BLaER1 treated with 17β-estradiol and CSF1 and Interleukin-3, amounts not matched to agents 10 nM and 100 nM (cell line): Measurements from ENCODE around the gene PRR22.
A peak's percentile ranks its signal among the peaks of the same experiment; 100 is the strongest.

Experiments
- H3K27ac ChIP-seq, 11 experiments: shearing (Covaris generic); formaldehyde crosslinking; 2 replicates each; pipeline ENCODE4 v1.8.1; 2022
- H3K27me3 ChIP-seq, 11 experiments: shearing (Covaris generic); formaldehyde crosslinking; 2 replicates each; pipeline ENCODE4 v1.8.1; 2022
- H3K36me3 ChIP-seq, 11 experiments: shearing (Covaris generic); formaldehyde crosslinking; 2 replicates each; pipeline ENCODE4 v1.8.1; 2022
- H3K4me1 ChIP-seq, 10 experiments: shearing (Covaris generic); formaldehyde crosslinking; 2 replicates each; pipeline ENCODE4 v1.8.1; 2022
- H3K4me2 ChIP-seq, 11 experiments: shearing (Covaris generic); formaldehyde crosslinking; 2 replicates each; pipeline ENCODE4 v1.8.1; 2022
- H3K4me3 ChIP-seq, 10 experiments: shearing (Covaris generic); formaldehyde crosslinking; 2 replicates each; pipeline ENCODE4 v1.8.1; 2022
- H3K9ac ChIP-seq, 11 experiments: shearing (Covaris generic); formaldehyde crosslinking; 2 replicates each; pipeline ENCODE4 v1.8.1; 2022
- H3K9me3 ChIP-seq, 11 experiments: shearing (Covaris generic); formaldehyde crosslinking; replicated peaks in 1 of 11; 2 replicates each; pipeline ENCODE4 v1.8.1; 2022
- H4K20me1 ChIP-seq, 11 experiments: shearing (Covaris generic); formaldehyde crosslinking; 2 replicates each; pipeline ENCODE4 v1.8.1; 2022
- Cebpa-rat ChIP-seq, 11 experiments: shearing (Covaris generic); IDR thresholded peaks; 2 replicates each; pipeline ENCODE4 v1.8.1; 2022

PRR22 gene

DNA sequence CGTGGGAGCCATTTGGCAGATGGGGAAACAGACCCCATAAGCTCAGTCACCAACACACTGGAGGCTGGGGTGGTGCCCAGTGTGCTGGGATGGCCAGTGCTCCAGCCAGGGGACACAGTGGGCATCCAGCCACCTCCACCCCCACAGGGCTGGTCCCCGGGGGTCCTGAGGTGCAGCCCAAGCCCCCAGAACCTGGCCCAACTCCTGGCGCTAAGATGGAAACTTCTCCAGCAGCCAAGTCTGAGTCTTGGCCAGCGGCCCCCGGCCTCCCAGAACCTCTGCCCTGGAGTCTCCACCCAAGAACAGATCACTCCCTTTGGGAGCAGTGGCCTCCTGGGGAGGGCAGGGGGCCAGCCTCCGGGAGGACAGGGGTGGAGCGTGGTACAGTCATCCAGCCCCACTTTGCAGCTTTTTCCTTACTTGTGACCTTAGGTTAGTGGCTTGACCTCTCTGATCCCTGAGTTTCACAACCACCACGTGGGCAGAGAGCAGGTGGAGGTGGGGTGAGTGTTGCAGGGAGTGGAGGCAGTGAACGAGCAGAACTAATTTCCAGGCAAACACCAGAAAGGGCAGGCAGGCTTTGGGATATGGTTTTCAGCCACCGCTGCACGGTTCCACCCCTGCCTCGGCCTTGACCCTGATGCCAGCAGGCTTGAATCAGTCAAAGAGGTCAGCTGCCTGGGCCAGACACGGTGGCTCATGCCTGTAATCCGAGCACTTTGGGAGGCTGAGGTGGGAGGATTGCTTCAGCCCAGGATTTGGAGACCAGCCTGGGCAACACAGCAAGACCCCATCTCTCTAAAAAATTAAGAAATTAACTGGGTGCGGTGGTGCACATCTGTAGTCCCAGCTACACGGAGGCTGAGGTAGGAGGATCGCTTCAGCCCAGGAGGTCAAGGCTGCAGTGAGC is 16.1 kb upstream of the PRR22 start:
- no peaks in the 10 kb centered on the region for H3K9me3 ChIP-seq
- H4K20me1 ChIP-seq: peaks cover 0 to 5% (median 0%) of the 10 kb centered on the region in 11 experiments; a peak in 3 of 22 replicates
- peak overlapping the region in 5 of 11 experiments; percentile 38 to 80 (median 73); a peak in 8 of 22 replicates for H3K4me2 ChIP-seq
- H3K9ac ChIP-seq: peak overlapping the region in 1 of 11 experiments; percentile 63; a peak in 1 of 22 replicates
- no peak overlapping the region for H3K4me3 ChIP-seq
- H3K36me3 ChIP-seq: no peaks in the 10 kb centered on the region
- H3K27me3 ChIP-seq: peaks cover 14 to 40% (median 31%) of the 10 kb centered on the region in 11 experiments
- H3K4me1 ChIP-seq: peaks cover 21 to 66% (median 56%) of the 10 kb centered on the region in 10 experiments; a peak in 19 of 20 replicates
- TF ChIP-seq Cebpa-rat (IDR thresholded peaks at IDR 0.05): no peak
- H3K27ac ChIP-seq: no peak overlapping the region

DNA sequence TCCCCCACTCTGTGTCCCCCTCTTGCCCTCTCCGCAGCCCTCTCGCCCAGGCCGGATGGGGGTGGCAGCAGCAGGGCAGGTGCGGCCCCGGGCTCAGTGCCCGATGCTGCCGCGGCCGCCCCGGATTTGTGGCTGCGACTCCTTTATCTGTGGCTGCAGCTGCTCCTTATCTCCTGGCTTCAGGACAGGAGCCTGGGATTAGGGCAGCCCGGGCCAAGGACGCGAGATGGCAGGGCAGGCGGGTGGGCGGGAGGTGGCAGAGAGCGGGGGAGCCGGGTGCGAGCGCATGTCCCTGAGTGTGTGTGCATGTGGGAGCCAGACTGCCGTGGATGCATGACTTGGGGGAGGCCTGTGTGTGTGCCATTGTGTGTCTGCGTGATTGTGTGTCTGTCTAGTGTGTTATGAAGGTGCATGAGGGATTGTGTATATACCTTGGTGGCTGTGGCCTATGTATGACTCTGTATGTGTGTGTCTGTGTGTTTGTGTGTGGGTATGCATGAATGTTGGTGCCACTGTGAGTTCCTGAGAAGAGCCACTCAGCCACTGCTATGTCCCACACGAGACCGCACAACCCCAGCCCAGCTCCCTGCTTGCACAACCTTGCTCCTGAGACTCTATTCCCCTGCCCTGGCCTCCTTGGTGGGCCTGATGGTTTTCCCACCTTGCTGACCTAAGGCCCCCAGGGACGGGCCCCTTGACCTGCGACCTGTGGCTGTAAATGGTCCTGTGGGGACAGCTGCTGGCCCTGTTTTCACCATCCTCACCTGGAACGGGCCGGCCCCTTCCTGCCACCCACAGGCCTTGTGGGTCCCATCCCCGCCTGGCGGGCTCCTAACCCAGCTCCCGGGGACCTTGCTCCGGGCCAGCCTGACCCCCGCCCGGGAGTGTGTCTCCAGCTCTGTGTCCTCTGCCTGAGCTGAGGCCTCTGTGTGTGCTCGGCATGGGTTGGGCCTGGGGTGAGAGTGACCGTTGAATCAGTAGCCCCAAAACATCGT is 15.0 kb upstream of the PRR22 start:
- Histone ChIP-seq H4K20me1 (peaks cover 0 to 5% (median 0%) of the 10 kb centered on the region in 11 experiments; a peak in 3 of 22 replicates), H3K27ac (peak overlapping the region in 1 of 11 experiments; percentile 15; a peak in 1 of 22 replicates), H3K36me3 (no peaks in the 10 kb centered on the region), H3K4me1 (peaks cover 20 to 63% (median 52%) of the 10 kb centered on the region in 10 experiments; a peak in 19 of 20 replicates), H3K4me2 (peak overlapping the region; percentile 38 to 80 (median 72)), H3K4me3 (no peak overlapping the region), H3K9me3 (no peaks in the 10 kb centered on the region), H3K27me3 (peaks cover 5 to 29% (median 21%) of the 10 kb centered on the region in 11 experiments), H3K9ac (peak overlapping the region in 7 of 11 experiments; percentile 6 to 63 (median 43); a peak in 6 of 22 replicates)
- TF ChIP-seq Cebpa-rat (IDR thresholded peaks at IDR 0.05): no peak

DNA sequence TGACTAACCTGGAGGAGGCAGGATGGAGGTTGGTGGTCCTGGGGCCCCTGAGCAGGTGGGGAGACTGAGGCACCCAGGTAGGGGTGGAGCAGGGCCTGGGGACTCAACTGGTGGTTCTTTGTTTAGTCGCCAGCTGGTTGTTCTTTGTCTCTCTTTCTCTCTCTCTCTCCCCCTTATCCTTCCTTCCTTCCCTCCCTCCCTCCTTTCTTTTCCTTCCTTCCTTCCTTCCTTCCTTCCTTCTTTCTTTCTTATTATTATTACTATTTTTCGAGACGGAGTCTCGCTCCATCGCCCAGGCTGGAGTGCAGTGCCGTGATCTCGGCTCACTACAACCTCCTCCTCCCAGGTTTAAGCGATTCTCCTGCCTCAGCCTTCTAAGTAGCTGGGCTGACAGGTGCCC is 13.7 kb upstream of the PRR22 start:
- Histone ChIP-seq H3K27ac (no peak overlapping the region), H3K9ac (peak overlapping the region in 2 of 11 experiments; percentile 11 to 38; a peak in 1 of 22 replicates), H3K36me3 (no peaks in the 10 kb centered on the region), H3K4me3 (no peak overlapping the region), H3K4me2 (peak overlapping the region in 9 of 11 experiments; percentile 38 to 80 (median 73); a peak in 18 of 22 replicates), H3K4me1 (peaks cover 12 to 52% (median 44%) of the 10 kb centered on the region in 10 experiments; a peak in 19 of 20 replicates), H3K27me3 (peaks cover 0 to 19% (median 13%) of the 10 kb centered on the region in 11 experiments; a peak in 13 of 22 replicates), H3K9me3 (no peaks in the 10 kb centered on the region), H4K20me1 (no peaks in the 10 kb centered on the region)
- no peak for TF ChIP-seq Cebpa-rat (IDR thresholded peaks at IDR 0.05)

DNA sequence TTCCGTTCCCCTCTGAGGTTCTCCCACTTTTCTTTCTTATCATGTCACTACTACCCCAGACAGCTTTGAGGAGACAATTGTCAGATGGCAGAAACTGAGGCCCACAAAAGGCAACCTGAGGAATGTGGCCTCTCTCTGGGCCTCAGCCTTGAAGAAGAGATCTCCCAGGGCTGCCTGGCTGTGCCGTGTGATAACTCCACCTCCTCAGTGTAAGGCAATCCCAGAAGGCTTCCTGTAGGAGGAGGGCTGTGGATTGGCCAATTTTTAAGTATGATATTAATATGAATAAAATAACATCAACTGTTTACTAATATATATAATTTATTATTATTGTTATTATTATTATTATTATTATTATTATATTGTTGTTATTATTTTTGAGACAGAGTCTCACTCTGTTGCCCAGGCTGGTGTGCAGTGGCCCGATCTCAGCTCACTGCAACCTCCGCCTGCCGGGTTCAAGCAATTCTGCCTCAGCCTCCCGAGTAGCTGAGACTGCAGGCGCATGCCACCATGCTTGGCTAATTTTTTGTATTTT is 10.9 kb upstream of the PRR22 start:
- Histone ChIP-seq H3K9ac (no peak overlapping the region), H4K20me1 (peaks cover 0 to under 1% (median 0%) of the 10 kb centered on the region in 11 experiments; a peak in 3 of 22 replicates), H3K27me3 (peaks cover 0 to 19% (median 13%) of the 10 kb centered on the region in 11 experiments; a peak in 13 of 22 replicates), H3K4me1 (peaks cover 4 to 34% (median 28%) of the 10 kb centered on the region in 10 experiments; a peak in 18 of 20 replicates), H3K27ac (no peak overlapping the region), H3K4me3 (no peak overlapping the region), H3K36me3 (no peaks in the 10 kb centered on the region), H3K9me3 (no peaks in the 10 kb centered on the region), H3K4me2 (no peak overlapping the region)
- no peak for TF ChIP-seq Cebpa-rat (IDR thresholded peaks at IDR 0.05)

DNA sequence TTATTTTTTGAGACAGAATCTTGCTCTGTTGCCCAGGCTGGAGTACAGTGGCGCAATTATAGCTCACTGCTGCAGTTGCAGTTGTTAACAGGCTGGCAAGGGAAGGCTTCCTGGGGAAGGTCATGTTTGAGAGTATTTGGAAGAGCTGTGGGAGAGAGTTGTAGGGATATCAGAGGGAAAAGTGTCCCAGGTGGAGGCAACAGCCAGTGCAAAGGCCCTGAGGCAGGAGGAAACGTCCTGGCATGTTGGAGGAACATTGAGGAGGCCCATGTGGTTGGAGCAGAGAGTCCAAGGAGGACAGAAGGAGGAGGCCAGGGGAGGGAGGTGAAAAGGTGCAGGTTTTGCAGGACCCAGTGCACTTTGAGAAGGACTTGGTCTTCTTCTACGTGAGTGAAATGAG is 8.6 kb upstream of the PRR22 start:
- H4K20me1 ChIP-seq: peaks cover 5 to 23% (median 22%) of the 10 kb centered on the region in 11 experiments; a peak in 19 of 22 replicates
- H3K9ac ChIP-seq: no peak overlapping the region
- no peaks in the 10 kb centered on the region; a peak in 1 of 22 replicates for H3K27me3 ChIP-seq
- no peak overlapping the region for H3K27ac ChIP-seq
- H3K4me2 ChIP-seq: no peak overlapping the region
- peaks cover 7 to 24% (median 13%) of the 10 kb centered on the region in 10 experiments for H3K4me1 ChIP-seq
- TF ChIP-seq Cebpa-rat (IDR thresholded peaks at IDR 0.05): no peak
- H3K4me3 ChIP-seq: no peak overlapping the region
- H3K9me3 ChIP-seq: no peaks in the 10 kb centered on the region
- H3K36me3 ChIP-seq: peaks cover 19 to 22% (median 21%) of the 10 kb centered on the region in 11 experiments

DNA sequence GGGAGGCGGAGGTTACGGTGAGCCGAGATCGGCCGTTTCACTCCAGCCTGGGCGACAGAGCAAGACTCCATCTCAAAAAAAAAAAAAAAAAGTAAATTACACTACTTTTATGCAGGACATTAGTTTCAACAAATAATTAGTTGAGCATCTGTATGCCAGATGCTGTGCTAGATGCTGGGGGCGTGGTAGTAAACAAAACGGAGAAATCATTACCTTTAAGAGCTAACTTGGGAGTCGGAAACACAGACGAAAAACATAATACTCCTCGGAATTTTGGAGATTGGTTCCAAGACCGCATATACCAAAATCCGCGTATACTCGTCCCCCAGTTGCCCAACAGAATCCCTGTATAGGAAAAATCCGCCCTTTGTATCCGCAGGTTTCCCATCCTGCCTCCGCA is 7.7 kb upstream of the PRR22 start:
- no peak overlapping the region for H3K9ac ChIP-seq
- no peak overlapping the region for H3K4me2 ChIP-seq
- peaks cover 6 to 18% (median 8%) of the 10 kb centered on the region in 10 experiments for H3K4me1 ChIP-seq
- no peaks in the 10 kb centered on the region for H3K27me3 ChIP-seq
- H3K9me3 ChIP-seq: no peaks in the 10 kb centered on the region
- TF ChIP-seq Cebpa-rat (IDR thresholded peaks at IDR 0.05): no peak
- no peak overlapping the region for H3K4me3 ChIP-seq
- peaks cover 29 to 31% (median 30%) of the 10 kb centered on the region in 11 experiments for H3K36me3 ChIP-seq
- peaks cover 8 to 33% (median 32%) of the 10 kb centered on the region in 11 experiments; a peak in 19 of 22 replicates for H4K20me1 ChIP-seq
- H3K27ac ChIP-seq: no peak overlapping the region

DNA sequence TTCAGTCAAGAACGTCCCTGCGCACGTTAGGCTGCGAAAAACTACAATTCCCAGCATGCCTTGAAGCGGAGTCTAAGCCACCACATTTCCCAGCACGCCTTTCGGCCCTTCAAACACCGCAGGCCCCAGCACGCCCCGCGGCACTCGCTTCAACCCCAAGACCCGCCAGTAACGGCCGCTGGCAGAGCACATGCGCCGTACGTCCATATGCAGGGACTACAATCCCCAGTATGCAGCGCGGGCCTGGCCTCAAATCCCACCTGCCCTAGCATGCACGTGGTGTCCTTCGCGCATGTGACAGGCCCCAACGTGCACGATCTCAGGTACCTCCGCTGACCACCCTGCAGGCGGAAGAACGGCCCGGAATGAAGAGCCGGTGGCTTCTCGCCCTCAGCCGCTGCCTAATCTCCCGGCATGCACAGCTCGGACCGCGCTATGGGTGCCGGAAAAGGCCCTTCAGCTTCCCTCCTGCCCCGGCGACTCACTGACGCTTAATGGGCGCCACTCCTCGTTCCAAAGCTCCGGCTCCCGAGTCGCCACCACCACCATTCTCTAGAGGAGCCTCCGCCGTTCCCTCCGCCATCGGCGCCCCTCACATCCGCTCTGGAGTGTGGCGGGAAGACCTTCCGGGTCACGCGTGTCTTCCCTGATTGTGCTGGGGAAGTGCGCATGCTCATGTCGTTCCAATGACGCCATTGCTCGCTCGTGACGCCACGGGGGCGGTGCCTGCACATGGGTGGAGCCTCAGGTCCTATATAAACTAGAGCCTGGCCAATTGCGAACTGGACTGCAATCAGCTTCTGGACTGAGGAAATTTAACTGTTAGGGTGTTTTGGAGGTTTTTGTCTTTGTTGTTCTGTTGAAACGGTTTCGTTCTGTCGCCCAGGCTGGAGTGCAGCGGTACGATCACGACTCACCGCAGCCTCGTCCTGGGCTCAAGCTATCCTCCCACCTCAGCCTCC is 6.3 kb upstream of the PRR22 start, which contains the start of gene DUS3L:
Gene DUS3L (minus strand): TSS at position 605 of the 962 bp plus-strand sequence. CDS start 22 bp downstream, at position 583.
- H3K4me2 ChIP-seq: peak within 1 kb of the TSS; percentile 77 to 98 (median 90)
- H3K36me3 ChIP-seq: peaks cover 43 to 45% (median 44%) of the 10 kb centered on the region in 11 experiments
- peak within 1 kb of the TSS; percentile 93 to 99 (median 96) for H3K9ac ChIP-seq
- H3K27ac ChIP-seq: peak within 1 kb of the TSS; percentile 96 to 100 (median 98)
- H3K9me3 ChIP-seq: no peaks in the 10 kb centered on the region
- peaks cover 6 to 18% (median 8%) of the 10 kb centered on the region in 10 experiments for H3K4me1 ChIP-seq
- peaks cover 8 to 46% (median 45%) of the 10 kb centered on the region in 11 experiments; a peak in 19 of 22 replicates for H4K20me1 ChIP-seq
- no peak for TF ChIP-seq Cebpa-rat (IDR thresholded peaks at IDR 0.05)
- H3K27me3 ChIP-seq: no peaks in the 10 kb centered on the region
- peak within 1 kb of the TSS; percentile 69 to 92 (median 78) for H3K4me3 ChIP-seq
